Adrenal gland (tissue), 12 donors: ENCODE results near the gene ITIH4. TPM values are rescaled to one million over a fixed set of nuclear protein-coding genes. Genes with fewer than 3 reads are reported as not detected.

Experiments
- DNase-seq, 7 donors: peaks; one replicate each; pipeline ENCODE4 v3.0.0-alpha.2; 2019 to 2020
- H3K27ac ChIP-seq, 5 donors: fragments of 200-600 bp; sonication (generic) in 4 of 5; 1 replicate in 3 of 5; 2 replicates in 2 of 5; pipeline versions ENCODE4 v1.5.1 to v1.8.0; 2016 to 2020; ENCODE audit warnings: mild to moderate bottlenecking in 1 of 5
- H3K27me3 ChIP-seq: fragments of 200-600 bp; 2 replicates; pipeline ENCODE4 v1.8.0; 2021
- H3K36me3 ChIP-seq, 2 donors: fragments of 200-600 bp; replicated peaks in 1 of 2; 1 replicate in 1 of 2; 2 replicates in 1 of 2; pipeline versions ENCODE4 v1.5.1 to v1.8.0; 2018 to 2022
- H3K4me1 ChIP-seq, 2 donors: fragments of 200-600 bp; replicated peaks in 1 of 2; 1 replicate in 1 of 2; 2 replicates in 1 of 2; pipeline versions ENCODE4 v1.5.1 to v1.8.0; 2018 to 2021
- H3K4me3 ChIP-seq, 4 donors: fragments of 200-600 bp; sonication (generic) in 3 of 4; one replicate each; pipeline ENCODE4 v1.5.1; 2016 to 2018
- H3K9me3 ChIP-seq, 3 donors: fragments of 200-600 bp; sonication (generic) in 1 of 3; replicated peaks in 1 of 3; 1 replicate in 2 of 3; 2 replicates in 1 of 3; pipeline versions ENCODE4 v1.5.1 to v1.8.0; 2016 to 2021
- POLR2A ChIP-seq, 2 donors: fragments of 450-650 bp; IDR thresholded peaks; one replicate each; pipeline ENCODE4 v1.6.1; 2017; ENCODE audit warnings: antibody characterized with exemption in 2 of 2, mild to moderate bottlenecking in 2 of 2, moderate library complexity in 1 of 2
- WGBS, 4 donors: extraction: QIAGEN DNeasy Blood & Tissue Kit in 2 of 4; methylation state at CpG; one replicate each; pipeline versions ENCODE4 v1.1.5 to v1.1.7; 2013 to 2017; 5-methylcytosine and 5-hydroxymethylcytosine counted together
- intact Hi-C, 2 donors: fragments of 100-400 bp; cut with DNase I; formaldehyde crosslinking; loops; one replicate each; pipeline versions ENCODE4 v1.14.1 to v1.15.0; 2022 to 2023
- polyA plus RNA-seq, 3 donors: library from polyadenylated mRNA; stranded (reverse); fragments of 200-250 nt in 2 of 3; fragments of 350-450 nt in 1 of 3; fragmentation: Illumina TruSeq in 1 of 3; extraction: RNeasy Lipid Tissue Mini Kit (QIAGEN cat#74804) in 1 of 3; gene quantifications; one replicate each; pipeline ENCODE4 v1.2.3, GENCODE V29; 2013 to 2014
- total RNA-seq, 9 donors: library from RNA; depleted of rRNA in 4 of 9; stranded (reverse); fragments of >200 nt in 4 of 9; fragments of 120-200 nt in 1 of 9; fragmentation: NEBNext Ultra II Directional in 1 of 9; extraction: Animal tissue kit (Norgen Biotek cat#: 25700) in 1 of 9; gene quantifications; one replicate each; pipeline versions ENCODE4 v1.1.0 to v1.2.4, GENCODE V29; 2013 to 2023
- TF ChIP-seq, protein P1 (sequence below), 6 experiments: fragments of 450-650 bp in 4 of 6; fragments of 200-600 bp in 2 of 6; sonication (generic) in 1 of 6; IDR thresholded peaks; 1 replicate in 5 of 6; 2 replicates in 1 of 6; pipeline versions ENCODE4 v1.5.1 to v1.8.0; 2016 to 2021; ENCODE audit warnings: antibody characterized with exemption in 6 of 6, mild to moderate bottlenecking in 2 of 6, moderate library complexity in 1 of 6
- donor health status: healthy with polysubstance abuse.
- donor health status: Bipolar disorder and iron deficiency.
- donor health status: DM: yes; HTN: yes; CAD: no.
- donor health status: DM: no; HTN: no; CAD: no.
- donor health status: DM: no; HTN: no; CAD: no.
- donor health status: DM: yes; HTN: yes; CAD: no.

ITIH4 gene
- total and polyA plus RNA-seq, 12 donors: 6.4 to 221 (median 45.5) TPM

DNA sequence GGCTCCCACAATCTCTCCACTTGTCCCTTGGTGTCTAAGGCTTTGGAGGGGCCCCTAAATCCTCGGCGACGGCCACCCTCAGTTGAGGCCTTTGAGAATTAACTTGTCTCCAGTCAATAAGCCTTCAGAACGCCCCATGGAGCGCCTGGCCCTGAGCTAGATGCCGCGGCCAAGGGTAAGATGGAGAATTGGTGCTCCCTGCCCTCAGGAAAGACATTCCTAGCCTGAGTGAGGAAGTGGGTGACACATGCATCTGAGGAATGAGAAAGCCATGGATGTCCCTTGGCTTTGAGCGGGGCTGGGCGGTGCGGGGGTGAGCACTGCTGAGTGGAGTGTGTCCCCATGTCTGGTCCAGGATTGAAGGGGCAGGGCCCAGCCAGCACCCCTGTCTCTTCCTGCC, 13.3 kb downstream of the ITIH4 start:
- H3K36me3 ChIP-seq: peaks cover 0 to 3% of the 10 kb centered on the region in 2 donors
- no peak for TF ChIP-seq POLR2A (IDR thresholded peaks at IDR 0.05)
- TF ChIP-seq, protein P1, sequence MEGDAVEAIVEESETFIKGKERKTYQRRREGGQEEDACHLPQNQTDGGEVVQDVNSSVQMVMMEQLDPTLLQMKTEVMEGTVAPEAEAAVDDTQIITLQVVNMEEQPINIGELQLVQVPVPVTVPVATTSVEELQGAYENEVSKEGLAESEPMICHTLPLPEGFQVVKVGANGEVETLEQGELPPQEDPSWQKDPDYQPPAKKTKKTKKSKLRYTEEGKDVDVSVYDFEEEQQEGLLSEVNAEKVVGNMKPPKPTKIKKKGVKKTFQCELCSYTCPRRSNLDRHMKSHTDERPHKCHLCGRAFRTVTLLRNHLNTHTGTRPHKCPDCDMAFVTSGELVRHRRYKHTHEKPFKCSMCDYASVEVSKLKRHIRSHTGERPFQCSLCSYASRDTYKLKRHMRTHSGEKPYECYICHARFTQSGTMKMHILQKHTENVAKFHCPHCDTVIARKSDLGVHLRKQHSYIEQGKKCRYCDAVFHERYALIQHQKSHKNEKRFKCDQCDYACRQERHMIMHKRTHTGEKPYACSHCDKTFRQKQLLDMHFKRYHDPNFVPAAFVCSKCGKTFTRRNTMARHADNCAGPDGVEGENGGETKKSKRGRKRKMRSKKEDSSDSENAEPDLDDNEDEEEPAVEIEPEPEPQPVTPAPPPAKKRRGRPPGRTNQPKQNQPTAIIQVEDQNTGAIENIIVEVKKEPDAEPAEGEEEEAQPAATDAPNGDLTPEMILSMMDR (IDR thresholded peaks at IDR 0.05): no peak
- H3K4me3 ChIP-seq: no peak overlapping the region
- no peaks in the 10 kb centered on the region for H3K4me1 ChIP-seq
- no peaks in the 10 kb centered on the region for H3K27me3 ChIP-seq
- intact Hi-C loops: no loop called here
- H3K27ac ChIP-seq: no peak overlapping the region
- H3K9me3 ChIP-seq: no peaks in the 10 kb centered on the region
- DNase-seq: no peak
- 95 to 99% (median 97%) methylated on average over 8 to 10 of the region's 10 CpGs for WGBS, 4 donors

DNA sequence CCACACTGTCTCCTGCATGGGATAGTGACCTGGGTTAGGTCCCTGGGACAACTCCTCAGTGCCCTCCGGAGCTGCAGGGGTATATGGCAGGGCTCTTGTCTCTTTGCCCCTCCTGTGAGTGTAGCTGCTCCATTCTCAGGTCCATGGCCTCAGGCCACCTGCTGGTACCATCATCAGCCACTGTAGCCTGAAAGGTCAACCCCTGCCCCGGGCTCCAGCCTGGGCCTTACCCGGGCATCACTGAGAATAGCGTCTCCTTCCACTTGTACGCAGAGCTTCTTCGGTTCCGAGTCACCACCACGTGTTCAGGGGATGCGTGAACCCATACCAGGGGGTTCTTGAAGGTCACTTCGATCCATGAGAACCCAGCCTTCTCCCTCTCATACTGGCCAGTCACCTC, 13.8 kb downstream of the ITIH4 start:
- TF ChIP-seq, protein P1 (IDR thresholded peaks at IDR 0.05): no peak
- TF ChIP-seq POLR2A (IDR thresholded peaks at IDR 0.05): no peak
- H3K27me3 ChIP-seq: no peaks in the 10 kb centered on the region
- DNase-seq: no peak
- no peak overlapping the region for H3K4me3 ChIP-seq
- no peaks in the 10 kb centered on the region for H3K4me1 ChIP-seq
- intact Hi-C loops: no loop called here
- WGBS, 4 donors: 92 to 100% (median 94%) methylated on average over 3 to 10 of the region's 10 CpGs
- H3K9me3 ChIP-seq: no peaks in the 10 kb centered on the region
- H3K36me3 ChIP-seq: peaks cover 0 to 3% of the 10 kb centered on the region in 2 donors
- no peak overlapping the region for H3K27ac ChIP-seq

DNA sequence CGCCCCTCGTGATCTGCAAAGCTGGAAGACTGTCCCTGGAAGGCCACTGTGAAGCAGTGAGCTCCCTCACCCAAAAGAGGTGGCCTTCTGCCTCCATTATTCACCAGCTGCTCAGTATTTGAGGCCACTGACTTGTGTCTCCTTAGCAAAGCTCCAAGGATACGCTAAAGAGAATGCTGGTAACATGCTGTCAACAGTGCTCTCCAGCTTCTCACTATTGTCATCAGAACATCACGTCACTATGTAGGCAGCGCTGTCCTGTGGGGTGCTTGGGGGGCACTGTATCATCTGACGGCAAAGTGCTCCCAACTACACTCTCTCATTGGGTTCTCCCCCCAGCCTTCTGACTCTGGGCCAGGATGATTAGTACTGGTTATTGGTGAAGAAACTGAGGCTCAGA, 14.3 kb downstream of the ITIH4 start:
- Histone ChIP-seq H3K27me3 (no peaks in the 10 kb centered on the region), H3K36me3 (peaks cover 0 to 3% of the 10 kb centered on the region in 2 donors), H3K9me3 (no peaks in the 10 kb centered on the region), H3K27ac (no peak overlapping the region), H3K4me1 (no peaks in the 10 kb centered on the region), H3K4me3 (no peak overlapping the region)
- DNase-seq: no peak
- TF ChIP-seq POLR2A (IDR thresholded peaks at IDR 0.05): no peak
- TF ChIP-seq, protein P1 (IDR thresholded peaks at IDR 0.05): no peak
- intact Hi-C loops: no loop called here
- WGBS, 4 donors: 84 to 94% (median 92%) methylated on average over 3 to 6 of the region's 6 CpGs

DNA sequence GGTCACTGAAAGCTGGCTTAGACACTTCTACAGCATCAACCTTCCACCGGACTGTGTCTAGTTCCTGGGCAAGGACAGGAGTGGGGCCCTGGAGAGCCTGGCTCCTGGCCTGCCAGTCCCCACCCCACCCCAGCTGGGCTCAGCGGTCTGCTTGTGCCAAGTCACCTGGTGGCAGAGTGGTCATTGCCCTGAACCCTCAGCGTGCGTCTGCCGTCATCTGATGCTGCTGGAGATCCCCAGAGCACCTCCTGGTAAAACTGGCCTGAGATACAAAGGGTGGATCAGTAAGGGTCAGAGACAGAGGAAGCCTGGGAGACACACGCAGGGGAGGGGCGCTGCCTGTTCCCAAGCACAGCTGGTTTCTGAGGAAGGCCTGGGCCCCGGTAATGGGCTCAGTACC, 16.7 kb downstream of the ITIH4 start:
- TF ChIP-seq POLR2A (IDR thresholded peaks at IDR 0.05): no peak
- TF ChIP-seq, protein P1 (IDR thresholded peaks at IDR 0.05): no peak
- no peaks in the 10 kb centered on the region for H3K9me3 ChIP-seq
- intact Hi-C loops: no loop called here
- H3K4me3 ChIP-seq: no peak overlapping the region
- no peak for DNase-seq
- H3K36me3 ChIP-seq: no peaks in the 10 kb centered on the region
- WGBS, 4 donors: 82 to 91% (median 88%) methylated on average over 3 to 8 of the region's 8 CpGs
- no peaks in the 10 kb centered on the region for H3K4me1 ChIP-seq
- H3K27me3 ChIP-seq: no peaks in the 10 kb centered on the region
- no peak overlapping the region for H3K27ac ChIP-seq
